Nephron progenitor cell (in vitro differentiated cells): Measurements from ENCODE around the gene WDFY3.
"Not testable (repeated sequence)": the region's sequence is repeated elsewhere in the genome, so short reads cannot be mapped to it uniquely, and the experiment has no call there.

Experiments used
- DNase-seq: peaks from one replicate; pipeline ENCODE4 v3.0.0; 2021
- H3K27ac Mint-ChIP-seq: 2 replicates; pipeline ENCODE4 v1.8.0; 2021; ENCODE audit warnings: mild to moderate bottlenecking, moderate library complexity, mixed read lengths
- H3K27me3 Mint-ChIP-seq: 2 replicates; pipeline ENCODE4 v1.8.0; 2021; ENCODE audit warnings: mild to moderate bottlenecking, low read depth, mixed read lengths; ENCODE audit not compliant: poor library complexity
- H3K36me3 Mint-ChIP-seq: 2 replicates; pipeline ENCODE4 v1.8.0; 2021; ENCODE audit warnings: low read depth, mixed read lengths
- H3K4me1 Mint-ChIP-seq: 2 replicates; pipeline ENCODE4 v1.8.0; 2021; ENCODE audit warnings: mixed read lengths
- H3K4me3 Mint-ChIP-seq: 2 replicates; pipeline ENCODE4 v1.8.0; 2021; ENCODE audit warnings: mild to moderate bottlenecking, moderate library complexity, mixed read lengths
- H3K9me3 Mint-ChIP-seq: 2 replicates; pipeline ENCODE4 v1.8.0; 2021; ENCODE audit warnings: mild to moderate bottlenecking, moderate library complexity, mixed read lengths
- CTCF ChIP-seq: fragments of 200-600 bp; sonication (generic); IDR thresholded peaks from 2 replicates; pipeline ENCODE4 v1.5.0; 2021; ENCODE audit warnings: antibody characterized with exemption

The WDFY3 gene

GRCh38 chr4:84685105-84685504 lies 281.4 kb downstream of the WDFY3 start:
- no peaks in the 10 kb centered on the region for H3K9me3 Mint-ChIP-seq
- DNase-seq: no peak
- TF ChIP-seq CTCF: no peak
- H3K27me3 Mint-ChIP-seq: no peaks in the 10 kb centered on the region
- H3K36me3 Mint-ChIP-seq: peaks cover 81% of the 10 kb centered on the region
- no peak overlapping the region for H3K27ac Mint-ChIP-seq
- no peak overlapping the region for H3K4me3 Mint-ChIP-seq
- H3K4me1 Mint-ChIP-seq: peaks cover 6% of the 10 kb centered on the region

GRCh38 chr4:84684361-84684760 lies 282.1 kb downstream of the WDFY3 start:
- DNase-seq: no peak
- no peak overlapping the region for H3K4me3 Mint-ChIP-seq
- TF ChIP-seq CTCF: no peak
- H3K36me3 Mint-ChIP-seq: peaks cover 82% of the 10 kb centered on the region
- H3K27me3 Mint-ChIP-seq: no peaks in the 10 kb centered on the region
- H3K4me1 Mint-ChIP-seq: peaks cover 6% of the 10 kb centered on the region
- no peaks in the 10 kb centered on the region for H3K9me3 Mint-ChIP-seq
- peak overlapping the region; percentile 55 for H3K27ac Mint-ChIP-seq

GRCh38 chr4:84683064-84683850 lies 283.2 kb downstream of the WDFY3 start:
- Mint-ChIP-seq H3K27ac (peak overlapping the region; percentile 77), H3K27me3 (no peaks in the 10 kb centered on the region), H3K9me3 (no peaks in the 10 kb centered on the region), H3K36me3 (peaks cover 83% of the 10 kb centered on the region), H3K4me3 (no peak overlapping the region), H3K4me1 (peaks cover 6% of the 10 kb centered on the region)
- no peak for DNase-seq
- no peak for TF ChIP-seq CTCF

- not testable (repeated sequence) for DNase-seq, H3K9me3 Mint-ChIP-seq, H3K4me3 Mint-ChIP-seq, H3K27me3 Mint-ChIP-seq, H3K27ac Mint-ChIP-seq, H3K4me1 Mint-ChIP-seq
- H3K36me3 Mint-ChIP-seq: peaks cover 83% of the 10 kb centered on the region
Measured at GRCh38 chr4:84682661-84683060, 283.8 kb downstream of the WDFY3 start.

- no peak for TF ChIP-seq CTCF
- peaks cover 83% of the 10 kb centered on the region for H3K36me3 Mint-ChIP-seq
- no peaks in the 10 kb centered on the region for H3K9me3 Mint-ChIP-seq
Measured at GRCh38 chr4:84681486-84682274, 284.8 kb downstream of the WDFY3 start.

GRCh38 chr4:84680956-84681355 lies 285.5 kb downstream of the WDFY3 start:
- Mint-ChIP-seq H3K27me3 (no peaks in the 10 kb centered on the region), H3K4me3 (no peak overlapping the region), H3K9me3 (no peaks in the 10 kb centered on the region), H3K27ac (no peak overlapping the region), H3K36me3 (peaks cover 83% of the 10 kb centered on the region), H3K4me1 (peaks cover 12% of the 10 kb centered on the region)
- no peak for TF ChIP-seq CTCF
- DNase-seq: no peak

More at GRCh38 chr4:84681486-84682274, 284.8 kb downstream of the WDFY3 start:
- H3K27me3 Mint-ChIP-seq: no peaks in the 10 kb centered on the region
- H3K27ac Mint-ChIP-seq: peak overlapping the region; percentile 32
- no peak for DNase-seq
- H3K4me3 Mint-ChIP-seq: no peak overlapping the region
- peaks cover 12% of the 10 kb centered on the region for H3K4me1 Mint-ChIP-seq
